Subcutaneous adipose tissue (tissue), 4 donors: Measurements from ENCODE around the gene MXD4. TPM values are rescaled to one million over a fixed set of nuclear protein-coding genes. Genes with fewer than 3 reads are reported as not detected.

Experiments
- total RNA-seq, 4 donors: library from RNA; depleted of rRNA; stranded (reverse); fragments of >200 nt; gene quantifications; one replicate each; pipeline ENCODE4 v1.1.0, GENCODE V29; 2016
- TF ChIP-seq, protein P1 (sequence below): fragments of 450-650 bp; IDR thresholded peaks from one replicate; pipeline ENCODE4 v1.5.1; 2016; ENCODE audit warnings: low read depth, mild to moderate bottlenecking, control low read depth, antibody characterized with exemption, moderate library complexity

MXD4 gene
- total RNA-seq = 100 to 1,000 TPM in 1 of 4 donors, 10 to 100 TPM in 3; 31.1 to 125 (median 48.1) TPM

DNA sequence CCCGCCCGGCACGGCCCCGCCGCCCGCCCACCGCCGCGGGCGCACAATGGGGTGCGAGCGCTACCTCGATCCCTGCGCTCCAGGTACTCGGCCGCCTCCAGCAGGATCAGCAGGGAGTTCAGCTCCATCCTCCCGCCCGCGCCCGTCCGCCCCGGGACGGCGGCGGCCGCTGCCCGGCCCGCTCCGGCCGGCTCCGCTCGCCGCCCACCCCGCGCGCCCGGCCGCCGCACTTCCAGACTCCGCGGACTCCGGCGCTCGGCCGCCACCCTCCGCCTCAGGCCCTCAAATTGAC, at the start of gene MXD4:
MXD4 (minus strand) TSS at position 257 of the 292 bp plus-strand sequence; CDS start at position 128, 129 bp downstream.
- TF ChIP-seq, protein P1, sequence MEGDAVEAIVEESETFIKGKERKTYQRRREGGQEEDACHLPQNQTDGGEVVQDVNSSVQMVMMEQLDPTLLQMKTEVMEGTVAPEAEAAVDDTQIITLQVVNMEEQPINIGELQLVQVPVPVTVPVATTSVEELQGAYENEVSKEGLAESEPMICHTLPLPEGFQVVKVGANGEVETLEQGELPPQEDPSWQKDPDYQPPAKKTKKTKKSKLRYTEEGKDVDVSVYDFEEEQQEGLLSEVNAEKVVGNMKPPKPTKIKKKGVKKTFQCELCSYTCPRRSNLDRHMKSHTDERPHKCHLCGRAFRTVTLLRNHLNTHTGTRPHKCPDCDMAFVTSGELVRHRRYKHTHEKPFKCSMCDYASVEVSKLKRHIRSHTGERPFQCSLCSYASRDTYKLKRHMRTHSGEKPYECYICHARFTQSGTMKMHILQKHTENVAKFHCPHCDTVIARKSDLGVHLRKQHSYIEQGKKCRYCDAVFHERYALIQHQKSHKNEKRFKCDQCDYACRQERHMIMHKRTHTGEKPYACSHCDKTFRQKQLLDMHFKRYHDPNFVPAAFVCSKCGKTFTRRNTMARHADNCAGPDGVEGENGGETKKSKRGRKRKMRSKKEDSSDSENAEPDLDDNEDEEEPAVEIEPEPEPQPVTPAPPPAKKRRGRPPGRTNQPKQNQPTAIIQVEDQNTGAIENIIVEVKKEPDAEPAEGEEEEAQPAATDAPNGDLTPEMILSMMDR = no peak

DNA sequence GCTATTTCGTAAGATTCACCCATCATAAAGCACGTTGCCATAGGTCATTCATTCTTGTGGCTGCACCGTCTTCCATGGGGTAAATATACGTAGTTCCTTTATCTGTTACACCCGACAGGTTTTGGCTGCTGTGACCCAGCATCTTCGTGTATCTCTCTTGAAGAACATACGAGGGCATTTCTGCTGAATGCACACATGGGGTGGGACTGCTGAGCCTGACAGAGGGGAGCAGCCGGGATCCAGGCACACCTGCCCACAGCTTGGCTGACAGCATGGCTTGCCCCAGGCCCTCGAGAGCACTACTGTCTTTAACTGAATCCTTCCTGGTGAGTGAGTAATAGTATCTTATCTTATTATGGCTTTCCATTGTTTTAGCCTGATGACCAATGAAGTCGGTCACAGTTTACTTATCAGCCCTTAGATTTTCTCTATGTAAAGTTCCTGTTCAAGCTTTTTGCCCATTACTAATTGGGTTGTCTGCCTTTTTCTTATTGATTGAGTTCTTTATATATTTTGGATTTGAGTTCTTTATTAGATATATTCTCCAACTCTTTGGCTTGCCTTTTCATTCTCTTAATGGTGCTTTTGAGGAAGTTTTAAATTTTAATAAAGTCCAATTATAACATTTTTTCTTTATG, 45.0 kb upstream of the MXD4 start:
- TF ChIP-seq, protein P1 = no peak

GRCh38 chr4:2305766-2306501, 44.0 kb upstream of the MXD4 start:
- TF ChIP-seq, protein P1 = no peak

- TF ChIP-seq, protein P1 = no peak
Observed at GRCh38 chr4:2304877-2305561, 43.1 kb upstream of the MXD4 start.

DNA sequence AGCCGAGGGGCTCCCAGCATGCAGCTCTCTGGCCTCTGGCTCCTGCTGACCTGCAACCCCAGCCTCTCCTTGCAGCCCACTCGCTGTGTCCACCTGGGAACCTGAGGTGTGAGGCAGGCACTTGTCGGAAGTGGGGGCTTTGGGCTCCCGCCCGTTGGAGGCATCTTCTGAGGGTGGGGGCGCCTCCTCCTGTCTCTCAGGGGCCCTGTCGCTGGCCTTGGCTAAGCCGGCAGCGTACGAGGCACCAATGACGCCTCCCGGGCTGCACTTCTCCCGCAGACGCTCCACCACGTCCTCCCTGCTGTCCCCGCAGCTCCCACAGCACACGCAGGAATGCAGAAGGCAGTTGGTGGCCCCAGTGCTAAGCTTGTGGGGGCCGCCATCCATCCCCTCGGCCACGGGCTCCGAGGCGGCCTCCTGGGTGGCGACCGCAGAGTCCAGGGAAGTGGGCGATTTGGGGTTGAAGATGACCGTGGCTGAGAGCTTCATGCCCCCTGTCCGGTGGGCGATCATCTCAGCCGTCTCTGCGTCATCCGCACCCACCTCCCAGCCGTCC, 42.5 kb upstream of the MXD4 start:
- TF ChIP-seq, protein P1 = no peak

DNA sequence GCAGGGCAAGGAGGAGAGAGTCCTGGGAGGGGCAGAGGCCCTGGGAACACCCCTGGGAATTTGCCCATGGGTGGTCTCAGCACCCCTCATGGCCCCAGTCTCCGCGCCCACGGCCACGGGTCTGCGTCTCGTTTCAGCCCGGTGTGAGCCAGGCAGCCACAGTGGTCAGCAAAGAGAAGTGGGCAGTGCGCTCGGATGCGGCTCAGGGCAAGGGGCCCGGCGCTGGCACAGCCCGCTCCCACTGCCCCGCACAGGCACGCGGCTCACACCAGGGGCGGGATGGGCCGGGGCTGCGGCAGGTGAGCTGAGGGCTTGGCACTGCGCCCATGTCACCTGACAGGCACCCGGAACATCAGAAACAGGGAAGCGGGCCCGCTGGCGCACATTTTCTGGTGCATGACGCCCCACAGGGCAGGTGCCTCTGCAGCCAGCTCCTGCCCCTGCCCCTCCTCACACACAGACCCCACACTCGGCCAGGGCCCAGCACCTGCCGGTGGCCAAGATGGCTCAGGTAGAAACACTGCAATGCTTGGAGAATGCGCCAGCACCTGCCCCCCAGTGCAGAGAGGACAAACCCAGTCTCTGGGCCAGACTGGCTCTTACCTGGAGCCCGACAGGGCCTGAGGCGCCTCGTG, 41.9 kb upstream of the MXD4 start:
- TF ChIP-seq, protein P1 = no peak
